Measurements from ENCODE around the gene PLD6.

Gene PLD6

DNA sequence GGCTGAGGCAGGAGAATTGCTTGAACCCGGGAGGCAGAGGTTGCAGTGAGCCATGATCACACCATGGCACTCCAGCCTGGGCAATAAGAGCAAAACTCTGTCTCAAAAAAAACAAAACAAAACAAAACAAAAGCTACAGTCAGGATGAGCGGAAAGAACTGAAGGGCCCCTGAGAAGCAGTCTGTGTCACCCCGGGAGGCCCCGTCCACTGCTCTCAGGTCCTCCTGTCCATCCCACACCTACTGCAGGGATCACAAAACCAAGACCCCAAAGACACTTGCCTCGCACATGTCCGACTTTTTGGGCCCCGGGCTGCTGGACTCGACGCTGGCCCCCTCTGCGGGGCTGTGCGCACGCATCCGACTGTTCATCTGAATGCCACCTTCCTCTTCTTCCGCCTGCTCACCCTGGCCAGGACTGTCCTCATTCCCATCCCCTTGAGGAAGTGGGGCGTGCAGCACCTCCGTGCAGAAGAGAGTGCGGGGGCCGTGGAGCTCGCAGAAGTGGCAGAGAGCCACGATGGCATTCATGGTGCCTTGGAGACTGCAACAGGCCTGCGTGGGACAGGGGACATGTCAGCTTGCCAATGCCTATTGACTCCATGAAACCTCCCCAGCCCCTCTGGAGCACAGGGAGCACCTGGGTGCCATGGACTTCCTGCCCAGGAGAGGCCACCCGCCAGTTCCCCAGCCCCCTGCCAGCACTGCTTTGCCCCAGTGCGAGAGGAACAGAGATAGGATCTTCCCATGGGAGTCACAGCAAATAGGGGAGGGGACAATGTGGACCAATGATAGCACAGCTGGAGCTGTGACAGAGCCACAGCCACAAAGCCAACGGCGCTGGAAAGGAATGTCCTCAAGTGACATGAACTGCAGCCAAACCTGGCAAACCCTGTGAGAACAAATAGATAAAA is 21.7 kb upstream of the PLD6 start:
- no peak for DNase-seq (ENCODE audit: low read depth)

DNA sequence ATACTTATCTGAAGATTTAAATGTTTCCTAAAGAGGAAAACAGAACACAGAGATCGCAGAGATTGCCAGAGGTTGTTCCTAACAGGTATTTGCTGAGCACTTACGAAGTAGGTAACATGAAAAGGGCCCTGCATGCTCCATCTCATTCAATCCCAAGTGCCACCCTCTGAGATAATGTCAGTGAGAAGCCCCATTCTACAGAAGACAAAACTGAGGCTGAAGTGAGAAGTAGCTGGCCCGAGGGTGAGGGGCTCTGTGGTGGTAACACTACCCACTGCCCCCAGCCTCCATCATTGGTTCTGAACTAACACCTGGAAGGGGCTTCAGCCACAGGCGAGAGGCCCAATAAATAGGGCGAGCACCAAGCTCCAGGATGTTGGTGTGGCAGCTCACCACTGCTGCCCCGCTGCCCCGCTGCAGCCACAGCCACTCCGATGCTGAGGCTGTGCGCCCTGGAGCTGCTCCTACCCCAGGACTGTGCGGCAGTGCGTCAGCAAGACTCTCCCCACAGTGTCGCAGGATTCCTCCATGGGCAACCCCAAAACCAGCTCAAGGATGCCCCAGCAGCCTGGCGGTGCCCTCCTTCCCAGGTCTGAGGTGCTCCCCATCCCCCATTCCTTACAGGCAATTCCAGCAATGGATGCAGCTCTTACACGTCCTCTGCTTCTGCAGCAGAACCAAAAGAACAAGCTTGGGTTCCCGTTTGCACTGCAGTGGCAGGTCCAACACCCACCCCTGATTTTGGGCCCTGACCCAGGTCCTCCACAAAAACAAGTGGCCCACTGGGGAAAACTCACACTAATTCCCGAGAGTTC is 20.5 kb upstream of the PLD6 start:
- no peak for DNase-seq (ENCODE audit: low read depth)

DNA sequence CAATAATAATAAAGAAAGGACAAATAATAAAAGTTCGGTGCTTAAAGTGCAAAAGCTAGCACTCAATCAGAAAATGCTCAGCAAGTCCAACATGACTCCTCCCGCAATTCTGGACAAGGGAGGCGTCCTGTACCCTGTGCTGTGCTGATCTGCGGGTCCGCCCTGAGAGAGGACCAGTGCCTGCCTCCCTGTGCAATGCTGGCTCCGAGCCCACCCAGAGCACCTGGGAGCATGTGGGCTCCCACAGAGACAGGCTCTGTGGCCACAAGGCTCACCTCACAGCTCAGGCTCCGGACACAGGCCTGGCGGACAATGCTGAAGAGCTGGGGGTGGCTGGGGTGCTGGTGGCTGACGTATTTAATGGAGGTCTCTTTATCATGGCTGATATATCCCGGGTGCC is 19.8 kb upstream of the PLD6 start:
- no peak for DNase-seq (ENCODE audit: low read depth)

DNA sequence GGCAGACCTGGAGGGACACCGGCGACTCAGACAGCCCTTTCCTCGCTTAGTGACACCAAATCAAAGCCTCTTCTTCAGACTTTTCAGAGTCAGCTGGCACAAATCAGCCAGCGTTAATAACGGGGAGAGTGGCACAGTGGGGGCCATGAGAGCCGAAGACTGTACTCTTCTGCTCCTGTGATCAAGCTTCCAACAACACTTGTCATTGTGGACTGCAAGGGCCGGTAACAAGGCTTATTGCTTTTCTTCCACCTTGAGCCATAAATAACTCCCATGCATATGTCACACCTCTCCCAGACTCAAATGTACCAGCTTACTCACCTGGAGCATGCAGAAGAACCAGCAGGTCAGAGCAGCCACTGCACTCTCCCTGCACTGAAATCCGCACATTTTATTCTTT is 18.0 kb upstream of the PLD6 start:
- no peak for DNase-seq (ENCODE audit: low read depth)

DNA sequence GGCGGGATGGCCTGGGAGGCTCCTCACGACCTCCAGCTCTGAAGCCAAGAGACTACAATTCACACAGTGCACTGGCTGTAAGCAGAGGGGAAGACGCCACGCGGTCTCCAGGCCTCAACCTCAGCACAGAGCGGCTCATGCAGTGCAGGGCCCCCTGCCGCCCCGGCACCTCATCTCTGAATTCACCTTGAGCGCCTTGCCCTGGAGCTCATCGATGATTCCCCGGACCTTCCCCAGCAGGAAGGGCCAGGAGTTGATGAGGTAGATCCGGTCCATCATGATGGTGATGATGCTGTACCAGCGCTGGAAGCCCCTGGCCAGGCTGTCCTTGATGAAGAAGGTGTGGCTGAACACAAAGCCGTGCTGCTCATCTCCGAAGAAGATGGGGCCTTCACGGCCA is 17.6 kb upstream of the PLD6 start:
- DNase-seq (ENCODE audit: low read depth), result no peak

DNA sequence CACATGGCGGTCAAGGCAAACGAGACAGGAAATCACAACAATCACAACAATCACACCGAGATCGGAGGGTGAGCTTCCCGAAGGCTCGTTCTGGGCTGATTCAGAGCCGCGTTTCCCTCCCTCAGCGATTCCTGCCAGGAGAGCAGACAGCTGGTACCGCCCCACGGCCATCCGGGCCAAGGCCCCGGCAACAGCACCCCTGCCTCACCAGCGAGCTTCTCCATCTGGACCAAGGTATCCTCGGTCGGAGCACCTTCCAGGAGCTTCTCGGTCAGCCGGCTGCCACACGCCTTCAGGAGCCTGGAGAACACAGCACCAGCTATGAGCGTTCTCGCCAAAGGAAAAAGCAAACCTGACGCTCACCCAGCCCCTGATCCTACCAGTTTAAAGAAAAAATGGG is 15.2 kb upstream of the PLD6 start:
- no peak for DNase-seq (ENCODE audit: low read depth)

DNA sequence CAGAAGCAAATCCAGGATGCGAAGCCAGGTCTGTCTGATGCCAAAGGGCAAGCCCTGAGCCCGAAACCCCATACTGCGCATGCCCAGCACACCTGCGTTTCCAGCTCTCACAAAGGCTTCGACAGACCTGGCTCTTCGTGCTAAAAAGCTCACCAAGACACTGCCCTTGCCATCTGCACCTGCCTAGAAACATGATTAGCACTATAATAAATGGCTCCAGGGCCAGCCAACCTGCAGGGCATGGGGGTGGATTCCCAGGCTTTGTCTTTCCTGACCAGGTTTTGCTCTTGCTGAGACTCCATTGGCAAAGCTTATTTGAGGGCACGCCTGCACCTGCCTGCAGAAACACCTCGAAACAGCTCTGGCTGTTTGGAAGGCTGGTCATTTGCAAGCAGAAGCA is 14.4 kb upstream of the PLD6 start:
- DNase-seq (ENCODE audit: low read depth), result no peak

DNA sequence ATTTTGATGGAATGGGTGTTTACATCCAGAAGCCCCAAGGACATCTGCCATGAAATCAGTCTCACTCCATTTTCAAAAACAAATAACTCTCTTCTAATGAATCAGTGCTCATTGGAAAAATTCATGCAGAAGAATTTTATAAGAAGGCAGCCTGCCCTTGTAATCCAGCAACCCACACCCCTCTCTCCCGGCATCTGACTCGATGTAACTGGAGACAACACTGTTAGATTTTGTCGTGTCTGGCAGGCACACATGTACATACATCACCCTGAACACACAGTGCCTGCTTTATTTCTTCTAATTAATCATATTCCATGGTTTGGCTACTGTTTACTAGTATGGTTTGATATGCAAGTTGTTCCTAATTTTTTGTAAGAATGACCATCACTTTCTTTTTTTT is 11.9 kb upstream of the PLD6 start:
- DNase-seq (ENCODE audit: low read depth), result no peak

DNA sequence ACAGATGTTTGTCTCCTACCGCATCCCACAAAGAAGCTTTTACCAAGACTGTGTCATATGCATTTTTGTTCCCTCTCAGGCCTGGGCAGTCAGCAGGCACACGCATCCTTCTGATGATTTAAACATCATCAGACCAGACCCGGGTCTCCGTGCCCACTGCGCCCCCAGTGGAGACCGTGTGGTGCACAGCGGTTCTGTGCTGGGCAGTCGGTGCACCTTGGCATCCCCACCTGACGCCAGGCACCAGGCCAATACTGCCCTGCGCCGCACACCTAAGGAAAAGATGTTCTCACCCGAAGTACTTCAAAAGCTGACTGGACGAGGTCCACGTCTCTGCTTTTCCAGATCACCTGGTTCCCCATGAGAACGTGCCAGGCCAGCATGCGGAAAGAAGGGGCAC is 10.6 kb upstream of the PLD6 start:
- no peak for DNase-seq (ENCODE audit: low read depth)

DNA sequence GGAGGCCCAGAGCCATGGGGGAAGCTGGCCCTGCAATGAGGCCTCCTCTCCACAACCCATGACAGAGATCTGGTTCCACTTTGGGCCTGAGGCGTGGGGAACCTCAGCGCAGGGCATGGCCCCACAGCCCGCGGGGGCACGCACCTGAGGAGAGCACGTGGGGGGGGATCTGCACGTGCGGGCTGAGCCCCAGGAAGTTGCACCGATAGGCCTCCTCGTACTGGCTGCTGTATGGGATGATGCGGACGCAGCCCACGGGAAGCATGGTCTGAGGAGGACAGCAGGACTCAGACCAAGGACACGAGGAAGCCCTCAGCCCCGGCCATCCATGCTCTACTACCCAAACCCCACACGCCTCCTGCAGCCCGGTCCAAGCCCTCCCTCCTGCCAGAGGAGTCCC is 10.1 kb upstream of the PLD6 start:
- no peak for DNase-seq (ENCODE audit: low read depth)

DNA sequence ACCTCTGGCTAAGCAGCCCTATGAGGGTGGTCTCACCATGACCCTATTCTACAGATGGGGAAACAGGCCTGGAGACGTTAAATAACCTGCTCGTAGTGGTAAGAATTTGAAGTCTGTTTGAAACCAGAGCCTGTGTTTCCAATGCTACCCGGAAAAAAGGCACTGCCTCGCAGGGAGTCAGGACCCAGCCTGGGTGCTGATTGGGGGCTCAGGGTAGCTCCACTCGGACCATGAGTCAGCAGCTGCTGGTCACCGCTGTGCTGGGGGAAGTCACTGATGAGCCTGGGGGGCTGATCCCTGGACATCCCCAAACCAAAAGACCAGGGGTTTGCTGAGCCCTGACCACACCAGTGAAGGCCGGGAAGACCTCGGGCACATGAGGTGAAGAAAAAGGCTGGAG is 9.4 kb upstream of the PLD6 start:
- DNase-seq (ENCODE audit: low read depth), result no peak

DNA sequence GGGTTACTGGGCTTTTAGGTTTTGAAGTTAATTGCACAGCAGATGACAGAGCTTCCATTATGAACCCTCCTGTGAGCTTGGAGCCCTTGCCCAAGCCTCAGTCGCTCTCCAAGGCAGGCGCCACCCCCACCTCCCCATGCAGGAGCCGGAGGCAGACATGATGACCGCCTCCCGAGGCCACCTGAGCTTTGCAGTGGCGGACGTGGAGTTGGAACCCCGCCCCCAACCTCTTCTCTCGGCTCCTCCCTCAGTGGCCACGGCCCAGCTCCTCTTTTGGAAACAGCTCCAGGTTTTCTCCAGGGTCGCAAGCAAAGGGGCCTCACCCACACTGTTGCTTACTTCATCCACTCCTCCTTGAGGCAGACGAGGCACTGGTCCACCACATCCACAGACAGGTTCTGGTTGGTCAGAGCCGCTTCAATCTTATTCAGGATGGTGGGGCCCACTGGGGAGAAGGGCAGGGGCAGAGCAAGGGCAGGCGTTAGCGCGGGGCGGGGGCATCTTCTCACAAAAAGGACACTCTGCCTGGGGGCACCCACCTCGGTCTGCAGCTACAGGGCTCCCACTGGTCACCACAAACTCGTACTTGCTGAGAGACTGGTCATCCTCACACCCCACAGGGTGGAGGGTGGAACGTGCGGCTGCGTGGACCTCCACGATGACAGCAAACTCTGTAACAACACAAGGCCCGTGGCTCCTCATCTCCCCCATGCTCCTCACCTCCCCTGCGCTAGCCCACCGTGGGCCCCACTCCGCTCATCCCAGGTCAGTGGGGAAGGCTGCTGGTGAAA is 8.7 kb upstream of the PLD6 start:
- no peak for DNase-seq (ENCODE audit: low read depth)

DNA sequence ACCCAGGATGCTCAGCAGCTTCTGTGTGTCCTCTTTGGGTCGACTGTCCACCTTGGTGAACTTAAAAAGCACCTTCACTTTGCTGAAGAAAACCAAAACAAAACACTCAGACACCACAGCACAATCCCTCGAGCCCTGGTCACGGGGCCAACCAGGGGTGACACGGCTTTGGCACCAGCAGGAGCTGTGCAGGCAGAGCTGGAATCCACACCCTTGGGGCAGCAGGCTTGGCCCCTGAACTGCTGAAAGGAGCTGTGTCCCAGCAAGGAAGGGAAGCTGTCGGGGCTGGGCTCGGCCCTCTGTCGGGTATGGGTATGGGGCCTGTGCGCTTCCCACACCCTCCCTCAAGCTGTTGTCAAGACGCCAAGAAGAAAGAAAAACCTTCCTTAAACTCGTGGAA is 7.6 kb upstream of the PLD6 start:
- DNase-seq (ENCODE audit: low read depth), result no peak

DNA sequence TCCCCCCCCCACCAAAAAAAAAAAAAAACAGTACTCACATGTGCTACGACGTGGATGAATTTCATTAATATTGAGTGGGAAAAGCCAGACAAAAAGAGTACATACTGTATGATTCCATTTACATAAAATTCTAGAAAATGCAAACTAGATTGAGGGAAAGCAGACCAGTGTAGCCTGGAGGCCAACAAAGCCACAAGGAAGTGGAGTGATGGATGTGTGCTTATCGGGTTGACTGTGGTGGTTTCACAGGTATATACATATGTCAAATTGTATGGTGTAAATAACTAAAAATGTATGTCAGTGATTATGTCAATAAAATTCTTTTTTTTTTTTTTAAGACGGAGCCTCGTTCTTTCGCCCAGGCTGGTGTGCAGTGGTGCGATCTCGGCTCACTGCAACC is 1.9 kb upstream of the PLD6 start:
- no peak for DNase-seq (ENCODE audit: low read depth)

DNA sequence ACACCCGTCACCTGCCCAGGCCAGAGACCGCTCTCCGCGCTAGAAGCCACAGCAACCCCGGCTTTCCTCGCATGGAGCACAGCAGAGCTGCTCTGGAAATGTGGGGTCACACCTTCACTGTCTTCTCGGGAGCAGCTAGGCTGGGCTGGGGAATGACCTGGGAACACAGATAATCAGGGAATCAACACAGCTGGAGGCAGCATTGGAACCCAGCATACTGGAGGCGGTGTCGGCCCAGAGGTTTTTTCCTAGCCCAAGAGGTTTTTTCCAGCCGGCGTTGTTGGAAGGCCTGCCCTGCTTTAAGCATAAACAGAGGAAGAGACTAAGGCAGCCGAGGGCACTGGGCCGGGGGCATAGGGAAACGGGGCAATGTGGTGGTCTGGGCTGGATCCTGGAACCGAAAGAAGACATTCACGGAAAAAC is 791 bp upstream of the PLD6 start:
- no peak for DNase-seq (ENCODE audit: low read depth)

DNA sequence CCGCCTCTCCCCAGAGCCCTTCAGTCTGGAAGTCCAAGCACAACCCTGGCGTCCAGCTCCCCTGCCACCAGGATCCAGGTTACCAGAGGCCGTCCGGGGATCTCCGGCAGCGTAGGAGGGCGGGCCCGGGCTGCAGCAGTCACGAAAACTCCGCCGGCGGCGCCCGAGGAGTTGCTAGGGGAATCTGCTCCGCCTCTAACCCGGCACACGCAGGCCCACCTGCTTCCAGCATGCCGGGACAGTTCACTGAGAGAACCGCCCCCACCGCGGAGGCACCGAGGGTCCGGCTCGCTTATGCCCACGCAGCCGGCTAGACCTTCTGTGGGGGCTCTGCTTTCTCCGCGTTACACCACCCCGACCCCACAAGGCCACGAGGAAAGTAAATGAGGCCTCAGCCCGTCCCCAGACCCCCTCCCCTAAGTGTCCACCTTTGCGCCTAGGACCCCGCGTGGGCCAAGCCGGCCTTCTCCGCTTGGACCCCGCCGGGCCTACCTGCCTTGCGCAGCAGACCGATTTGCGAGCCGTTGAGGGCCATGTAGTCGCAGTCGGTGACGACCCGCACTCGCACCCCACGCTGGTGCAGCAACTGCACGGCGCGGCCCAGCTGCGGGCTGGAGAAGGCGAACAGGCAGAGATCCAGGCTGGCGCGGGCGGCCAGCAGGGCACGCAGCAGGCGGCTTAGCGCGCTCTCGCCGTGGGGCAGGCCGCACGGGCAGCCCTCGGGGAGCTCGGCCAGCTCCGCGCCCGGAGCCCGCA is 587 bp downstream of the PLD6 start:
- DNase-seq (ENCODE audit: low read depth), result peak; percentile 32

DNA sequence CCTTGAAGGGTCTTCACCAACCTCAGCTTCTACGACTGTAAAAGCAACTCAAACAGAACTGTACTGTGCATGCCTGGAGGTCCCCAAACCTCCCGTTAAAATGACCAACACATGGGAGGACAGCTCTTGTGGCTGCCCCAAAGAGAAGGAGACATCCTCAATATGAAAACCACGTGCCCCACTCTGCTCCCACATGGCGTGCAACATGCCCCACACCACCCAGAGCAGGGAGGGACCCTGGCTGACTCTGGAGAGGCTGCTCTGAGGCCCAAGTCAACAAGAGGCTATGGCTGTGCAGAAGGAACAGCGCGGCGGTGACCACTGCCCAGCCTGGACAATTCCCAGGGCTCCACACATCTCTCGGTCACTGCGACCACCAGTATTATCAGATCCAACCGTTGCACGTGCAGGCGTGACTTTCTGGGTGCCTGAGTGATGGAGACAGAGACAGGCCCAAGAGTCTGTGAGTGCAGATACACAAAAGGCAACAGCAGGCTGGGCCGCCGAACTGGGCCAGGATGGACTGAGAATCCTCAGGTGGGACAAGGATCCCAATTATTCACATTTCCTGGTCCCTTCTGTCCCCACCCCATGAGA is 1.4 kb downstream of the PLD6 start:
- no peak for DNase-seq (ENCODE audit: low read depth)

DNA sequence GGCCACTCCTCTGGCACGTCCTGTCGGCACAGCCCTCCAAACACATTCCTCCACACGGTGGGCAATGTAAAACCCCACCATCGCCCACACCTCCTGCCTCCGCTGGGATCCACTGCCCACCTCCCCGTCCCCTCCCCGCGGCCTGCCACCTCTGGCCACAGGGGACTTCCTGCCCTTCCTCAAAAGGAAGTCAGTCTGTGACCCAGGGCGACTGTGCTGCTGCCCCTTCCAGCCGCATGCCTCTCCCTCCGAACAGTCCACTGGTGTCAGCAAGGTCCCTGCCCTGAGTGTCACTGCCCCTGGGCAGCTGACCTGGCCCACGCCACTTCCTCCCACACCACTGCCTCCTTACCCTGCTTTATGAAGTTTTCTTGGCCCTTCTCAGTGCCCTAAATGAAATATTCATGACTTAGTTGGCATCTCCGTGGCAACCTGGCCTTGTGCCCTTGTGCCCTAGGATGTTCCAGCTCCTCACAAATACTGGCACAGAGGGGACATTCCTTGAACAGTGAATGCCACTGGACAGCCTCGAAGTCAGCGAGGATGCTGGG is 2.0 kb downstream of the PLD6 start:
- no peak for DNase-seq (ENCODE audit: low read depth)

DNA sequence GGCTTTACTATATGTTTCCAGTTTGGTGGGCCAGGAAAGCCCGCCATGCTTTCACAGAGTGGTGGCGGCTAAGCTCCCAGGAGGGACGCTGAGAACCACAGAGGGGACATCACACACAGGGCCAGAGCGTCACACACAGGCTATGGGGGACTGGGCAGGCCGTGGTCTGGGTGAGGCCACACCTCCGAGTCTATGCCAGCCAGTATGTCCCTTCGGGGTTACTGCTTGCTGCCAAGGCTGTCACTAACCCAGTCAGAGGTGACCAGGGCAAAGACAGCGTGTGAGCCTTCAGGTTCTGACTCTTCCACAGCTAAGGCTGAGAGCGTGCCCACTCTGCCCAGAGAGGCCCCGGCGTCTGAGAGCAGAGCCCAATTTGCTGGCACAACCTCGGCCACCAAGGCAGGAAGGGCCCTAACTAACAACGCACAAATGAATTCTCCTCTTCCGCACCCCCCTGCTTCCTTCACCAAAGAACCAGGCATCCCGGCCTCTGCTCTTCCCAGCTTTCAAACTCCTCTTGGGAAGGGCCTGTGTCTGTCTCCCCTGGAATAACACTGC is 2.9 kb downstream of the PLD6 start:
- DNase-seq (ENCODE audit: low read depth), result no peak

DNA sequence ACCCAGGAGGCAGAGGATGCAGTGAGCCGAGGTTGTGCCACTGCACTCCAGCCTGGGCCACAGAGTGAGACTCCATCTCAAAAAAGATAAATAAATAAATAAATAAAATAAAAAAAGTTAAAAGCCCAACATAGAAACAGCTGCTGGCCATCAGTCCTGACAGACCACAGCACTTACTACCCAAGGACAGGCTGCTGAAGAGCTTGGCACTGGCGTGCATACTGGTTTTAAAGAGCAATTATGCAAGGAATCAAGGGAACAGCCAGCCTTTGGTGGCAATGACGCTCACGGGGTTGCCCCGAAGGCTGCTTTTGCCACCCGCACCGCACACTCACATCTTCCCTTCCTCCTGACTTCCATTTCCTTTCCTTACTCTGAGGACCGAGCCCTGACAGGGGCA is 4.2 kb downstream of the PLD6 start:
- no peak for DNase-seq (ENCODE audit: low read depth)

DNA sequence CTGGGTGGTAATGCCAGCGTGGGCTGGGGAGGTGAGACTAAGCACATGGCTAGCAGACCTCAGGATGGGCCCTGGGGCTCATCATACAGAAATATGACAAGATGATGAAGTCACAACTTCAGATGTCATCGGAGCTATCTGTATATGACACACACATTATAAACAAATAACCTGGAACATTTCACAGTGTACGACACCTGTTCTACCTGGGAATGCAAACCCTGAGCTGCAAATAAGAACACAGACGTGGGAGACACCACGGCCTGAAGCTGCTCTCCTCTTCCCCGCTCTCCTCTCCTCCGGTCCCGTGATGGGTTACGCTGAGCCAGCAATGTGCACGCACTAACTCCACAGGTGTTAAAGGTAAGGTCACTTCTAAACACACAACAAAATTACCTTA is 4.9 kb downstream of the PLD6 start:
- DNase-seq (ENCODE audit: low read depth), result no peak
